GM18868 (cell line): ENCODE results near the gene OR12D1.
"Not testable (repeated sequence)": the region's sequence is repeated elsewhere in the genome, so short reads cannot be mapped to it uniquely, and the experiment has no call there.

ENCODE experiments used
- ATAC-seq: cut with Tn5 transposase; IDR thresholded peaks from one replicate; pipeline ENCODE4 v1.9.1; 2021; ENCODE audit warnings: mild to moderate bottlenecking, moderate library complexity; ENCODE audit not compliant: unreplicated experiment

OR12D1 gene

DNA sequence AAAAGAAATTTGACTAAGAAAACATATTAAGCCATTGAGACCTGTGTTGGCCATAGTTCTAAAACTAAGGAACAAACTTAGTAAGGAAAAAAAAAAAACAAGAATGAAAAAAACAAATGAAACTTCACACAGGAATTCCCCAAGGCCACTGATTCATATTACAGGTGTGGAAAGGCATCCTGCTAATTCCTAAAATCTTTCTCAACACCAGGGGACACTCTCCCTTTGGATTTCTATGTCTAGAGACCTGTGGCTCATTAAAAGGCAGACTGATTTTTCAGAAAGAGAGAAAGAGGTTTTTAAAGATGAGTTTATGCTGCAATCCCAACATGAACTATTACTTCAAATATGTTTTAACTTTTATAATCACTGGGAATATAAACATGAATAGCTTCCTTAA, at the start of gene OR12D1:
Gene OR12D1 (plus strand): TSS at position 341 of the 400 bp plus-strand sequence.
- no peak for ATAC-seq

DNA sequence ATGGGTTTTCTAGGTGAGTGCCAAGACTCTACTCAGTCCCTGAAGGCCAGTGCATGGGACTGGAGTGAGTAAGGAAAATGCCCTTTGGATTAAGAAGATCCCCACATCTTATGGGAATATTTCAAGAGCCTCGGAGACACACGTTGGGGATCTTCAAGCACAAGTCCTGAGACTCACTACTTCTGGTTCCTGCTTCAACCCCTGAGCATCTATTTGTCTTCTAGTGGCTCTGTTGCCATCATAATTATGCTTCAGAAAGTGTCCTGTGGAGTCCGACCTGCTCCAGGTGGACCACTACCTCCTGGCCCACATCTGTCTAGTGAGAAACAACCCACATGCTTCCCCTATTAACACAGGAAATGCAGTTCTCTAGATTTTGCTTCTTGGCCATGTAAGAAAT, 46.0 kb upstream of the OR12D1 start, which contains the start of gene OR5V1:
Gene OR5V1 (minus strand): TSS at position 101 of the 400 bp plus-strand sequence. CDS start 12,670 bp downstream, outside the sequence.
- ATAC-seq: no peak

DNA sequence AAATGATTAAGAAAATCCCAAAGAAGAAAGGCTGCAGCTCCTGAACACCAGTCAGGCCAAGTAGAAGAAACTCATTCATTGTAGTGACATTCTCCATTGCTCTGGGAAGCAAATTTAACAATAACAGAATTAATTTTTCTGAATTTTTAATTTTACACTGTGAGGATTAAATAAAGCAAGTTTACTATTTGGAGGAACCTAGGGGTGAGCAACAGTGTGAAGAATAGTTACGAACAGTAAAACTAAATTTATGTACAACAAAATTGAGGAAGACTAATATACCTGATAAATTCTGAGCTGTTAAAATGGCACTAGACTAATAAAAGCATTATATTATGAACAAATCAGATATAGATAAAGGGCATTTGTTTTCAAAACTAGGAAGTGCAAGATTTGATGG, 39.5 kb upstream of the OR12D1 start, which contains the start of gene OR12D3:
Gene OR12D3 (minus strand): TSS at position 101 of the 400 bp plus-strand sequence. CDS start 4 bp downstream, at position 97.
- ATAC-seq: no peak

DNA sequence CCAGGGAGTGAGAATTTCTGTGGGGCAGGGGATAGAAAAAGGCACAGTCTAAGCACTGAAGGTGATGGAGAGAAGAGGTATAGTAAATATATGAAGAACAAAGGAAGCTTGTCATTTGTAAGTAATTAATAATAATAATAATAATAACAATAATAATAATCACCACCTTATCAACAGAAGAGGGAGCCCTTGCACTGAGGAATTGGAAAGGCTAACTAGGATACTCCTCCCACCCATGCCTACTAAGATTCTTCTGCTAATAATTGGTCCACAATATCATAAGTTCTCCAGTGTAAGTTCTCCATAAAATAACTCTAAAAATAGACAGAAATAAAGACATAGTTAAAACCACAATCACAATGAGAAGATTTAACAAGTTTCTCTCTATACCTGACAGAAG, 38.7 kb upstream of the OR12D1 start:
- no peak for ATAC-seq

DNA sequence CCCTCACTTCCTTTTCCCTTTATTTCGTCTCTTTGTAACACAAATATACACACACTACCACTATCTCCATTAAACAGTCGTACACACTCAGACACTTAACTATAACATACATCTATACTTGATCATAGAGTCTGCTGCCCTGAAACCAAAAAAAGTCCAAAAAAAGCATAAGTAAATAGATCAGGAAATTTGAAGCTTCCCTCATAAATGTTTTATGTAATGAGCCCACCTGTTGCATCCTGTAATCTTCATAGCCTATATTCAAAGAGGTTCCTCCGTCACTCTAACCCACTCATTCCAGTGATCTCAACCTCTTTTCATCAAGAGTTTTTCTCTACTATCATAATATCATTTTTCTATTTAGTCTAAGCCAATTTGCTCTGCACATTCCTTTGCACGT, 26.2 kb upstream of the OR12D1 start:
- no peak for ATAC-seq

DNA sequence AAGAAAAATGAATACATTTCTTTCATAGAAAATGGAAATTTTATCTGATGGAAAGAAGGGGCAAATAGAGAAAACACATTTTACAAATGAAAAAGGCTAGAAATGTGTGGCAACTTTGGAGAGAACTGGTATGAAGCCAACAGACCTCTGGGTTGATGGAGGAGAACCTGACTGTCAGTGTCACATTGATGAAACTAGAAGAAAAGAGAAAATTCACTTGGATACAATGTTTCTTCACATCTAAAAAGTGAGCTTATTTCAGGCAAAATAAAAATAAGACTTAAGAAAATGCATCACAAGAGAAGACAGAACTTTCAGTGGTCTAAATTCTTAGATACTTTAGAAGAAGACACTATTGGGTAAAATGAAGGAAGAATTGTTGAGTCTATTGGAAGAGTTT, 19.4 kb upstream of the OR12D1 start, which contains the start of gene OR12D2:
Gene OR12D2 (plus strand): TSS at position 301 of the 400 bp plus-strand sequence. CDS start 1,069 bp downstream, outside the sequence.
- ATAC-seq: no peak

DNA sequence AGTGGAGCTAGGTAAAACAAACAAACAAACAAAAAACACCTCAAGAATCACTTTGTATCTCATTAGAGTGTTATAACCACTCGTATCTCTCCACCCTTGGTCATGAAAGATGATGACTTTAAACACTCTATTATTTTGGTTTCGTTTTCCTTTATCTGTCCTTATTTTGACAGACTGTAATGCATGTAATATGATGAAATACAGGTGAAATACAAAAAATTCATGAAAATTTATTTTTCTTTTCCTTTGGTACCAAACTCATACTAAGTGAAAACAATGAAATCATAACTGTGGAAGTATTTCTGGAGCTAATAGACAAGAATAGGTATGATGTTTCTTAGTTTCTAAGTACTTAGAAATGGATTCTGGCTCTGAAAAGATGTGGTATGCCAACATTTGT, 15.2 kb upstream of the OR12D1 start:
- no peak for ATAC-seq

DNA sequence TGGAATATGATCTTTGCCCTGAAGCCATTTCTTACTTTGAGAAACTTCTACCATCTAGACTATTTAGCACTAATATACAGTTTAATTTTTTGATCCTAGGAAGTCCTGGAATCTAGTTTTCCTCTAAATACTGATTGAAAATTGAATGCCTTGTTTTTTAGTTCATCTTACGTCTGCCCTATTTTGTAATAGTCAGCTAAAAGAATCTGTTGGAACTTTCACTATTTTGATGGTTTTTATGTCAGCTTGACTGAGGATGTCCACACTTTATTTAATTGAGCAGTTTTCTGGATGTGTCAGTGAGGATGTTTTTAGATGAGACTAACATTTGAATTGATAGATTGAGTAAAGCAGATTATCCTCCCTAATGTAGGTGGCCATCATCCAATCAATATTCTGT, 10.9 kb upstream of the OR12D1 start:
- no peak for ATAC-seq

DNA sequence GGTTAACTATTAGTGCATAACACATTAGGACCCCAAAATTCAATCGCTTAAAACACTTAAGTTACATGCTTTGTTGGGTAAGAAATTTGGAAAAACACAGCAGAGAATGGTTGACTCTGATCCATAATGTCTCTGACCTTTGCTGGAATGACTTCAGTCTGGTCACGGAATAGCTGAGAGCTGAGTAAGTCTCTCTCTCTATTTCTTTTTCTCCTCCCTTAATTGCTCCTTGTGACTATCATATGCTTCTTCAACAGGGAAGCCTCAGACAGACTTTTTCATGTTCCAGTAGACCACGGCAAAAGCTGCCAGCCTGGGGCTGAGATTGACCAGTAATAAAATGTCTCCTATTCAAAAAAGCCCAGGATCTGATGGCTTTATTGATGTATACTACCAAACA, 4.8 kb downstream of the OR12D1 start:
- no peak for ATAC-seq

DNA sequence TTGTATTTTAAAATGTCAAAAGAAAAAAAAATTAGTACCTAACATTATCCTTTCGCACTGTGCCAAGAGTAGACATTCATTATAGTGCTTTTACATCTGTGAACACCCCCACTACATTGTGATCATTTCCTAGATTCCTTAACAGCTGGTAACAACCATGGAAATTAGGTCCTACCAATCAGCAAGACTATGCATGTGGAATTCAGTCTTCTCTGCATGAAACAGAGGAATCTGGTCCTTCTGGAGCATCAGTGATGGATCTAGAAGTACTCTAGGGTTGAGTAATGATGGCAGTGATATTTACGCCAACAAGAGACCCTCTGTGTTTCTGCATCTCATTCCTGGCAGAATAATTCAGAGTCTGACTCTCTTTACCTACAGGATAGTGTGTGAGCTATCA, 9.4 kb downstream of the OR12D1 start:
- ATAC-seq: no peak

DNA sequence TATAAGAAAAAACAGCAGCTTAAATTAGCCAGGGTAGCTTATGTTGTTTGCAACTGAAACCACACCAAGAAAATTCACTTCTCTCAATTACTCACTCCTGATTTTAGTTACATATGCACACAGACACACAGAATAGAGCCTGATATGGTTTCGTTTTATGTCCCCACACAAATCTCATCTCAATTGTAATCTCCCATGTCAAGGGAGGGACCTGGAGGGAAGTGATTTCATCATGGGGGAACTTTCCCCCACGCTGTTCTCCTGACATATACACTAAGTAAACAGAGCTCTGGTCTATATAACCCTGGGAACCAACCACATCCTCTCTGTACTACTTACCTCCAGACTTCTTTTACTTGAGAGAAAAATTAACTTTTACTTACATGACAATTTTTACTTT, 9.8 kb downstream of the OR12D1 start:
- ATAC-seq: no peak

DNA sequence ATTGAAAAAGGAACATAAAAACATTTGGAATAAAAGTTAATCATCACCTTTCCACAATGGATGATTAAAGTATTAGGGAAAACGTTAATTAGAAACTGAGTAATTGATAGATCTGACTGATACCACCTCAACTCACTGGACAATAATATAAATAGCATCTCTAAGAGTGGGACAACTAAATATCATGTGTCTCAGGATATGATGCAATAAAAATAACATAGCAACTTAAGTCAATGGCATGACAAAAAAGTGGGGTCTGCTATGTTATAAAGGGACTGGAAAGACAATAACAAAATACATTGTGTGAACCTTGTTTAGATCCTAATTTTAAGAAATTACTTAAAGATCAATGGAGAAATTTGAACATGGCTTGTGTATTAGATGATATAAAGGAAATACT, 10.3 kb downstream of the OR12D1 start:
- no peak for ATAC-seq

DNA sequence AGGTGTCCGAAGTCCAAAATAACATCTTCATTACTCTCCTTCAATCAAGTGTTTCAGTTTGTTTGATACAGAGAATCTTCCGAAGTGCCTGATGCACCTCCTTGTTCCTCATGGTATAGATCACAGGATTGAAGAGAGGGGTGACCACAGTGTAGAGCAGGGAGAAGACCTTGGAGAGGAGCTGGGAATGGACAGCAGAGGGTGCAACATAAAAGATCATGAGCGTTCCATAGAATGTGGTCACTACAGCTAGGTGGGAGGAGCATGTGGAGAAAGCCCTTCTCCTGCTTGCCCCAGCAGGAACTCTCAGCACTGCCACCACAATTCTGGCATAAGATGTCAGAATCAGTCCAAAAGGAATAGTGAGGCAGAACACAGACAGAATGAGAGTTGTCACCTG, 11.9 kb downstream of the OR12D1 start:
- ATAC-seq: no peak

DNA sequence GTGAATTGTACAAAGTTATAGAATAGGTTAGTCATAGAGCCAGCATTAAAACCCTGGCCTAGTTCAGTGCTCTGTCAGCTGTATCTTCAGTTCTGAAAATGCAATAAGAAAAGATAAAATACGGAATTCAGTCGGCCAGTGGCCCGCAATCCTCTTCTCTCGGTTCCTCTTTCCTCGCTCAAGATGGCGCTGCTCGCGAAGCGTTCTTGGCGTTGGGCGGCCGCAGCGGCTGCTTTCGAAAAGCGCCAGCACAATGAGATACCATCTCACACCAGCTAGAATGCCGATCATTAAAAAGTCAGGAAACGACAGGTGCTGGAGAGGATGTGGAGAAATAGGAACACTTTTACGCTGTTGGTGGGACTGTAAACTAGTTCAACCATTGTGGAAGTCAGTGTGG, 22.0 kb downstream of the OR12D1 start:
- not testable (repeated sequence) for ATAC-seq

DNA sequence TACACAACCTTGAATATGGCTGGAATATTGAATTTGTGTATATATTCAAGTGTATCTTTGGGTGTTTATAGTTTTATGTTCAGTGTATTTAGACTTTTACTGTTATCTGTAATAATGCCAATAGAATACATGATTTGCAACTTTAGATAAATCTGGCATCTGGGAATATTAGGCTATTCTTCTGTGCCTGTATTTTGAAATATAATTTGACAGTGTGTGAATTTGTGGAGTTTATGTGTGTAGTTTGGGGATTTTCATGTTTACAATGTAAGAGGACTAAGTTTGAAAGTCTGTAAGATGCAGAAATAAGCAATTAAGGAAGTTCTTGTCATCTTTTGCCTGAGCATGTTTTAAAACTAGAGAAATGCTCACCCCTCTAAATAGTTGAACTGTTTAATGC, 24.3 kb downstream of the OR12D1 start, which contains the start of gene OR10C1:
Gene OR10C1 (plus strand): TSS at position 301 of the 400 bp plus-strand sequence. CDS start 710 bp downstream, outside the sequence.
- ATAC-seq: no peak

DNA sequence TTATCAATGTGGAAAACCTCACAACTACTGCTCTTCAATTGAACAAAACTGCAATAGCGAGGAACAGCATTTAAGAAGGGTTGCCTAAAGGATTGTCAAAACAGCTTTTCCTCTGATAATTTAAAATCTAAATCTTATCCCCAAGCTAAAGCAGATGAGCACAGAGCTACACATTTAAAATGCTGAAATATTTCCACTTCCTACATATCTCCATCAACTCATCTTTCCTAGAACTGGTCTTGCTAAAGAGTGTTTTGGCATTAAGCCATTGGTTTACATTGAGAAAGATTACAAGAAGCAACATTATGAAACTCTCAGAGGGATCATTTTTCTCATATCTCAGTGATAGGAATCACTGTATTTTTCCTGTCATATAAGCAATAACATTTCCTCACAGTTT, 28.0 kb downstream of the OR12D1 start:
- no peak for ATAC-seq

DNA sequence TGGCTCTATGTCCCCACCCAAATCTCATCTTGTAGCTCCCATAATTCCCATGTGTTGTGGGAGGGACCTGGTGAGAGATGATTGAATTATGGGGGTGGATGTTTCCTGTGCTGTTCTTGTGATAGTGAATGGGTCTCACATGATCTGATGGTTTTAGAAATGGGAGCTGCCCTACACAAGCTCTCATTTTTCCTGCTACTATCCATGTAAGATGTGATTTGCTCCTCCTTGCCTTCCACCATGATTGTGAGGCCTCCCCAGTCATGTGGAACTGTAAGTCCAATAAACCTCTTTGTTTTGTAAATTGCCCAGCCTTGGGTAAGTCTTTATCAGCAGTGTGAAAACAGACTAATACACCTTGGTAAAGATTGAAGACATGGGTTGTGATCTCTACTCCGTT, 29.3 kb downstream of the OR12D1 start:
- ATAC-seq: not testable (repeated sequence)

DNA sequence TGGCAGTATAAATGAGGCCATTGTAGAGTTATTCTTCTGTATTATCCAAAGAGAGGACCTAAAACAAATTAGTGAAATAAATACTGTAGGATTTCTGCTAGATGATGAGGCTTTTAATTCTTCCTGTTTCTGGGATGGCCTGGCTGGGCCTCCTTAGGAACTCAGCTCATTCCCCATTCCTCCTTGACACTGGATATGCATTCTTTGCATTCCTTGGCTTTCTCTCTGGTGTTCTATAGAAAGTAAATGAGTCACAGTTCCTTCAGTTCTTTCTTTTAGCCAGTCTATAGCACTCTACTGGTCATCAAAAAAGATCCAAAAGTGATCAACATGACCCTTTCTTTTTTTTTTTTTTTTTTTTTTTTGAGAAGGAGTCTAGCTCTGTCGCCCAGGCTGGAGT, 32.9 kb downstream of the OR12D1 start:
- no peak for ATAC-seq

DNA sequence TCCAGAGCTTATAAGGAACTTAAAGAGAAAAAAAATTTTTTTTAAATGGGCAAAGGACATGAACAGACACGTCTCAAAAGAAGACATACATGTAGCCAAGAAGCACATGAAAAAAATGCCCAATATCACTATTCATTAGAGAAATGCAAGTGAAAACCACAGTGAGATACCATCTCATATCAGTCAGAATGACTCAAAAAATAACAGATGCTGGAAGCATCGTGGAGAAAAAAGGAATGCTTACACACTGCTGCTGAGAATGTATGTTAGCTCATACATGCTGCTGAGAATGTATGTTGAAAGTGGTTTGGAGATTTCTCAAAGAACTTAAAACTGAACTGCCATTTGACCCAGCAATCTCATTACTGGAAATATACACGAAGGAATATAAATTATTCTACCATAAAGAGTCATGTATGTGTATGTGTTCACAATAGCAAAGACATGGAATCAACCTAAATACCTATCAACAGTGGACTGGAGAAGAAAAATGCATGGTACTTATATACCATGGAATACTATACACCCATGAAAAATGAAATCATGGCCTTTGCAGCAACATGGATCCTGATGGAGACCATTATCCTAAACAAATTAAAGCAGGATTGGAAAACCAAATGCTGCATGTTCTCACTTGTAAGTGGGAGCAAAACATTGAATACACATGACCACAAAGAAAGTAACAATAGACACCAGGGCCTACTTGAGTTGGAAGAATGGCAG, 36.9 kb downstream of the OR12D1 start:
- ATAC-seq: no peak

DNA sequence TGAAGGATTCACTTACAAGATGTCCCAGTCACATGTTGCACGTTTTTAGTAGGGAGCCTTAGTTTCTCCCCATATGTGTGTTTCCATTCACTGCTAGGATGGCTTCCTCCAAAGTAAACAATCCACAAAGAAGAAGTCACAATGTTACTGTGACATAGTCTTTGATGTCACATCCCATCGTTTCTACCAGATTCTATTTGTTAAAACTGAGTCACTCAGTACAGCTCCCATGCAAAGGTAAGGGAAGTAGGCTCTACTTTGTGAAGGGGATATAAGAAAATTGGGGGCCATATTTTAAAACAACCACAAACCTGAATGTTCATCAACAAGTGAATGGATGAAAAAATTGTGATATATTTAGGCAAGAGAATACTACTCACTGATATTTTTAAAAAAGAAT, 42.2 kb downstream of the OR12D1 start, which contains the start of the genes OR11A1 and OR2H1:
Gene OR11A1 (minus strand): TSS at position 101 of the 400 bp plus-strand sequence. CDS start 29,430 bp downstream, outside the sequence.
Gene OR2H1 (plus strand): TSS at position 185 of the 400 bp plus-strand sequence. CDS start 4,615 bp downstream, outside the sequence.
- ATAC-seq: no peak

DNA sequence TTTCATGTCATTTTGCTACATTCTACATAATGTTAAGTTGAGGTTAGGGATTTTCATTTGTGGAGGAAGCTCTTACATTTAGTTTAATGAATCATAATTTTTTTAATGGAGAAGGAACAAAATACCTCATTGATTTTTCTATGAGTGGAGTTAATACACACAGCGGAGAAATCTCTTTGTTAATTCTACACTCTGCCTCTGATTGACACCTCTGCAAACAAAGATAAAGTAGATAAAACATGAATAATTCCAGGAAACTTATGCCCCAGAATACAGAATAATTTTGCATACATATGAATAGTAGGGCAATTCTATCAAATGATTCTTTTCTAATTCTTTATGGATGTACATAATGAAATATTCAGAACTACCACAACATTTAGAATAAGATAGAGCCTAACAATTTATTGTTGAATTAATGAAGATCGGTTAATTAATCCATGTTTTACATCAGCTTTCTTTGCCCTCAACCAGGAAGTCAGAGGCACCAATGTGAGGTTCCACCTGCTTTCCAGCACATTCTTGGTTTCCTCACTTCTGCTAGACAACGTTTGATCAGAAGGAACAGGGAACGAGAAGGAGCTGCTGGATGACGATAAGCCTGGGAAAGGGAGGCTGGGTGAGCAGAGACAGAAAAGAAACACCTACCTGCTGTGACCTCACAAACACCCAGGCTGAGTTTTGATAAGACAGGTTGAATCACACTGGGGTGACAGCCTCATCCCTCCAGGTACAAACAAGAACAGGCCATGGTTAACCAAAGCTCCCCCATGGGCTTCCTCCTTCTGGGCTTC, 46.5 kb downstream of the OR12D1 start:
- no peak for ATAC-seq
